Esophagus mucosa (tissue), 1 donor: ENCODE measurements around the gene BARX1. TPM values are rescaled to one million over a fixed set of nuclear protein-coding genes. Genes with fewer than 3 reads are reported as not detected.
"Not testable (repeated sequence)": the region's sequence is repeated elsewhere in the genome, so short reads cannot be mapped to it uniquely, and the experiment has no call there.

Experiments
- ATAC-seq: fragments of 200-7000 bp; cut with Tn5 transposase; one replicate; pipeline ENCODE4 v1.9.1; 2020
- total RNA-seq: library from RNA; stranded (reverse); gene quantifications from one replicate; pipeline ENCODE4 v1.2.4, GENCODE V29; 2023
- donor health status: DM: yes; HTN: yes; CAD: no.

BARX1 gene
- total RNA-seq, 1 donor from 2014 or later: 0.12 TPM

DNA sequence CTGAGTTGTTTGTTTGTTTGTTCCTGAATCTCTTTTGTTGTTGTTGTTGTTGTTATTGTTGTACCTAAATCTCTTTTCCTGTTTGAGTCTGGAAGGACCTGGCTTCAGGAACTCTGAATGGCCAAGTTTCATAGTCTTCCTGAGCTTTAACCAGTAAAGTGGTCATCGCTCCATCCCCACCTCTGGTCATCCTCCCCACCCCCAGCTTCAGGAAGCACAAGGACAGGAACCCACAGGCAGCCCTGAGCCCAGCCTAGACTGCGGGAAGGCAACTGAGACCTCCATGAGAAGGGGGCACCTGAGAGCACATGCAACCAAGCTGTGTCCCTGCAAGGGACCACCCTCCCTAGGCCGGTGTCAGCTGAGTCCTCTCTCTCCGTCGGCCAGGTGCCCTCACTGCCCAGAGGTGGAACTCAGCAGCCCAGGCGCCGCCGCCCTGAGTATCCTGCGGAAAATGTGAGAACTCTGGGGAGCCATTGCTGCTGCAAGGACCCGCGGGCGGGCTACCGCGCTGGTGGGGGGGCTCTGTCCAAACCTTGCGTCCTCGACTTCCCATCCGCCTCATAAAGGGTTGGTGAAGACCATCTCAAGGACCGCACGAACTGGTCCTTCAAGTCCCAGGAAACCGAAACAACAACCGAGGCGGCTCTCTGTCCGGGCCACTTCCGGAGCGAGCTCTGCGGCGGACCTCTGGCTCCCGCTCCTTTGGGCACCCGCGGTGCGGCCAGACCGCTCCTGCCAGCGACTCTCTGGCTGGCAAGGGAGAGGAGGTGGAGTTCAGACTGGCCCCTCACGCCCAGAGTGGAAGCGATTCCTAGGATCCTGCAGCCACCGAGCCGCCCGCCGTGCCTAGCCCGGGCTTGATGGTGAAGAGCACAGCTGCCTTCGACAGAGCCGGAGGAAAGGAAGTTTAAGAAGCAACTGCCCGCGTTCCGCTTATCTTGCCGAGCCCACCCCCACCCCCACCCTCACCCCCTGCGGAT lies 4.2 kb downstream of the BARX1 start:
- no peak for ATAC-seq

- ATAC-seq: peak; percentile 40
Measured at GRCh38 chr9:93949694-93950449, 5.3 kb downstream of the BARX1 start.

GRCh38 chr9:93949073-93949693 lies 6.0 kb downstream of the BARX1 start:
- no peak for ATAC-seq

GRCh38 chr9:93948441-93949072 lies 6.6 kb downstream of the BARX1 start:
- ATAC-seq: no peak

DNA sequence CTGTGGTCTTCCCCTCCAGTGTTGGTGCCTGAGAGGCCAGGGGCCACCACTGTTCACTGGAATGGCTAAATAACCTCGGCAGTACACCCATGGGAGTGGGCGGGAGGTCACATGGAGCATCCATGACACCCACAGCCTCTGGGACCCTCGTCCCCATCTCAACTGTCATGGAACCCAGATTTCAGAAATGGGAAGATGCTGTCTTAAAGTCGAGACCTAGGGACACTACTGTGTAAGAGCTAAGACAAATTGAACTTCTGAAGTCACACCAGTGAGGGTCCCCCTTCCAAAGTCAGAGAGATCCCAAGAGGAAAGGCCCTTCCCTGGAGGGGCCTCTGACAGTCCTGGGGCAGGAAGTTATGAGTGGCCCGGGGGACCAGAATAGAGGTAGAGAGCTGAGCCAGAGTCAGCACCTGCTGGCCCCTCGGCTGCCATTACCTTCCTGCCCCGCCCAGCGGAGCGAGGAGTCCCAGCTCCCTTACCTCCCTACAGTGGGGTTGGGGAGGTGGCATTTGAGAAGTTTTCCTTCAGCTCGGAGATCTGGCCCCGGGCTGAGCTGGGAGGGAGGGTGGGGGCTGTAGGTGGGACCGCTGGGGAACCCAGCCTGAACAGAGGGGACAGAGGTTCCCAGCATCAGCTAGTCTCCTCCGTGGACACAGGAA lies 7.6 kb downstream of the BARX1 start:
- ATAC-seq: no peak

- no peak for ATAC-seq
Measured at GRCh38 chr9:93946338-93946712, 8.8 kb downstream of the BARX1 start.

GRCh38 chr9:93945400-93946337 lies 9.5 kb downstream of the BARX1 start:
- no peak for ATAC-seq

DNA sequence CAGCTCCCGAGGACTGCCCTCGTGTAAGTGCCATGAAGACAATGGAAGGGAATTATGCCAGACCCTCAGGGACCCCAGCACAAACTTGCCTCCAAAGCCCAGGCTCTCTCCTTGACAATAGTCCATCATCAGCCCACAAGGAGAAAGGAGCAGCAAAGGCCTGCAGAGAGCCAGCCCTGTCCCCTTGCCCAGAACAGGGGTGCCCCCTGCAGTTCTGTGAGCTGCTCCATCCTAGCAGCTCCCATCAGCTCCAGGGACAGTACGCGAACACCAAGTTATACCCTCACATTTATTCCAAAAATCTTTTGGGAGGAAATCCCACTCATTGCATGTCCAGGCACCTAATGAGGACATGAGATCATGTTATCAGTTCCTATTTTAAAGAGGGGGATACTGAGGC lies 11.1 kb downstream of the BARX1 start:
- no peak for ATAC-seq

DNA sequence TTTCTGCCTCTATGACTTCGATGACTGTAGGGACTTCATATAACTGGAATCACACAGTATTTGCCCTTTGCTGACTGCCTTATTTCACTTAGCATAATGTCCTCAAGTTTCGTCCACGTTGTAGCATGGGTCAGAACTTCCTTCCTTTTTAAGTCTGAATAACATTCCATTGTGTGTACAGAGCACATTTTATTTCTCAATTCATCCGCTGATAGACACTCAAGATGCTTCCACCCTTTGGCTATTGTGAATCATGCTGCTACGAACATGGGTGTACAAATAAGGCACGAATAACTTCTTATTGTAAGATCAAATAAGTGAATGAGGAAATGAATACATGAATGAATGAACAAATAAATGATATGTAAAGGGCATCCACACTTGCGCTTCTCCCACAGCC lies 13.0 kb downstream of the BARX1 start:
- no peak for ATAC-seq

DNA sequence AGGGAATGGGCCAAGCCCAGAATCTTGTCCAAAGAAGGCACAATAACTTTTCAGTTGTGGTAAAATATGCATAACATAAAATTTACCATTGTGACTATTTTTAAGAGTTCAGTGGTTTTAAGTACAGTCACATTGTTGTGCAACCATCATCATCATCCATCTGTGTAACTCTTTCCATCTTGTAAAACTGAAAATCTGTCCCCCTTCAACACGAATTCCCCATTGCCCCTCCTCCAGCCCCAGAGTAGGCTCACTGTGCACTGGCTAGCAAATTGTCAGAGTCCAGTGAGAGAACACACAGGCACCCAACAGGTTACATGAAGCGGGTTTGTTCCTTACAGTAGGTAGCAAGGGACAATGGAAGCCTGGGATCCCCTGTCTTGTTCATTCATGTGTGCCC lies 13.7 kb downstream of the BARX1 start:
- no peak for ATAC-seq

- no peak for ATAC-seq
Measured at GRCh38 chr9:93940951-93941350, 14.2 kb downstream of the BARX1 start.

GRCh38 chr9:93939589-93939988 lies 15.6 kb downstream of the BARX1 start:
- not testable (repeated sequence) for ATAC-seq

DNA sequence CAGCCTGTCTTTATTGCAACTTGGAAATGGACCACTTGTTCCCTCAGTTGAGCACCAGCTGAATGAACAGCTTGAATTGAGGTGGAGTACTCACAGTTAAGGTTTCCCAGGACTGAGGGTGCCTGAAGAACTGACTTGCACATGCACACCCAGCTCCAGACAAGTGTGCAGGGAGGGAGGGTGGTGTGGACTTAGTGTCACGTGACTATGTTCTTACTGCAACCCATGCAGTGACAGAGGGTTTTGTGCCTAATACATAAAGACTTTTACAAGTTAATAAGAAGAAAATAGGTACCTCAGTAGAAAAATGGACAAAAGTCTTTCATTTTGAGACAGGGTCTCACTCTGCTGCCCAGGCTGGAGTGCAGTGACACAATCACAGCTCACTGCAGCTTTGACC lies 18.0 kb downstream of the BARX1 start:
- no peak for ATAC-seq

DNA sequence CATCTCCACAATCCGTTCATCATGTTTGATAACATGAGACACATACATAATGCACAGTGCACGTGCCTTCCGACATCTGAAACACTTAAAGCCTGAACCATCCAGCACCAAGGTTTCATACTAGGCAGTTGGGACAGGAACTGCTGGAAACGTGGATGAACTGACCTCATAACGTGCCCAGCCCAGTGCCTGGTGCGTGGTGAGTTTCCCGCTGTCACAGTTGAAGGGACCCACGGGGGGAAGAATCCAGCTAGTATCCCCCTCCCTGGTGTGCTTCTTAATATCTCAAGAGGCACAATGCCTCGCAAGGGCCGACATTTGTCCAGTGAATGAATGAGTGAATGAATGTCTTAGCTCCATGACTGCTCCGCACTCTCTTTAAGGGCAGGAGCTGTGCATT lies 23.2 kb downstream of the BARX1 start:
- ATAC-seq: no peak

DNA sequence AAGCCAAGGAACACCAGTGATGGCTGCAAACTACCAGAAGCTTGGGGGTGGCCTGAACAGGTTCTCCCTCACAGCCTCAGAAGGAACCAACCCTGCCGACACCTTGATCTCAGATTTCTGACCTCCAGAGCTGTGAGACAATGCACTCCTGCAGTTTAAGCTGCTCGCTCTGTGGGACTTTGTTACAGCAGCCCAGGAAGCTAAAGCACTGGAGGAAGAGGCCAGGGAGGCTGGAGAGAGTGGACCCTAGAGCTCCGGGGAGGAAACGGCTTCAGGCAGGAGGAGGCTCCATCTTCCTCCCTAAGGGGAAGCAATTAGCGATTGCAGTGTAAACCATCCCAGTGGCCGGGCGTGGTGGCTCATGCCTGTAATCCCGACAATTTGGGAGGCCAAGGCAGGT lies 25.1 kb downstream of the BARX1 start:
- no peak for ATAC-seq

DNA sequence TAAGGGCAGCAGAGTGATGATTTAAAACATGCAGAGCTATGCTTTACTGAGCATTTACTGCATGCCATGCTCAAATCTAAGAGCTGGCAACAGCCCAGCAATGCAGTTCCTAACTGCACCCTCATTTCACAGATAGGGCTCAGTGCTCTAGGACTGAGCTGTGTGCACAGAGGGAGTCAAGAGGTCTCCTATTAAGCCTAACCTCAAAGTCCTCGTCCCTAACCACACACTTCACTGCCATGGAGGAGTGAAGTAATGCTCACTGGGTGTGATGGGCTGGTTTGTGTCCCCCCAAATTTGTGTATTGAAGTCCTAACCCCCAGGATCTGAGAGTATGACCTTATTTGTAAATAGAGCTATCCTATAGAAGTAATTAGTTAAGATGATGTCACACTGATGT lies 25.9 kb downstream of the BARX1 start:
- ATAC-seq: no peak

GRCh38 chr9:93922535-93922934 lies 32.6 kb downstream of the BARX1 start:
- no peak for ATAC-seq

DNA sequence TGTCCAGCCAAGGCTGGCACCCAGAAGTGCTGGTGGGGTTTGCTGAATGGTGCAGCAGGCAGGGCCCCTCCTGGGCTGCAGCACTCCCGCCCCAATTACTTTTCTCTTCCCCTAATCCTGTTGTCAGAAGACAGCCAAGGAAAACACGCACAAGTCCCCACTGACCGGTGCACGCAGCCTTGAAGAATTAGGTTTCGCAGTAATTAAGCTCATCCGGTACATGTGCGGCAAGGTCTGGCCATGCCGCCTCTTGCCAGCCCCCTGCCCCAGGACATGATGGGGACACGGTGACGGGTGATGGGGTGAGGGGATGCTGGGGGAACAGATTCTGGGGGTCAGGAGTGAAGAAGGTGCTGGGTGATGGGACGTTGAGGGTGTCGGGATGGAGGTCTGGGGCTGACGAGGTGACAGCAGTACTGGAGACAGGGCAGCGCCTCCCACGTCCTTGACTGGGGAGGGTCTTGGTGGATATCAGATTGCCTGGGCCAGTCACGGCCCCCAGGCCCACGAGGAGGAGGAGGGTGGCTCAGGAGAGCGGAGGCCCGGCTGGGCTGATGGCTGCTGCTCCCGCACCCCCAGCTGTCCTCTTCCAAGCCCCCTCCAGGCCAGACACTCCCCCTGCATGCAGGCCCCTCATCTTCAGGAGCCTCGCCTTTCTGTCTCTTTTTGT lies 34.9 kb downstream of the BARX1 start:
- no peak for ATAC-seq

GRCh38 chr9:93918061-93918460 lies 37.1 kb downstream of the BARX1 start:
- no peak for ATAC-seq

- ATAC-seq: no peak
Measured at GRCh38 chr9:93917121-93917853, 37.9 kb downstream of the BARX1 start.
